ENCODE results near the gene LAMB1. TPM values are rescaled to one million over a fixed set of nuclear protein-coding genes. Genes with fewer than 3 reads are reported as not detected.
A peak's percentile ranks its signal among the peaks of the same experiment; 100 is the strongest.

The LAMB1 gene
- total and polyA plus RNA-seq, 2 of the 13 experiments (the other 11 are each of a cell fraction or from before 2014, with no cell fraction given) = 109 to 124 TPM

GRCh38 chr7:108014747-108015682 lies 12.1 kb upstream of the LAMB1 start (continued):
- TF ChIP-seq, protein P1, sequence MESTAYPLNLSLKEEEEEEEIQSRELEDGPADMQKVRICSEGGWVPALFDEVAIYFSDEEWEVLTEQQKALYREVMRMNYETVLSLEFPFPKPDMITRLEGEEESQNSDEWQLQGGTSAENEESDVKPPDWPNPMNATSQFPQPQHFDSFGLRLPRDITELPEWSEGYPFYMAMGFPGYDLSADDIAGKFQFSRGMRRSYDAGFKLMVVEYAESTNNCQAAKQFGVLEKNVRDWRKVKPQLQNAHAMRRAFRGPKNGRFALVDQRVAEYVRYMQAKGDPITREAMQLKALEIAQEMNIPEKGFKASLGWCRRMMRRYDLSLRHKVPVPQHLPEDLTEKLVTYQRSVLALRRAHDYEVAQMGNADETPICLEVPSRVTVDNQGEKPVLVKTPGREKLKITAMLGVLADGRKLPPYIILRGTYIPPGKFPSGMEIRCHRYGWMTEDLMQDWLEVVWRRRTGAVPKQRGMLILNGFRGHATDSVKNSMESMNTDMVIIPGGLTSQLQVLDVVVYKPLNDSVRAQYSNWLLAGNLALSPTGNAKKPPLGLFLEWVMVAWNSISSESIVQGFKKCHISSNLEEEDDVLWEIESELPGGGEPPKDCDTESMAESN (CRISPR knock-in tag; conservative IDR thresholded peaks at IDR 0.05) = no peak
- no peak for TF ChIP-seq IKZF4 (CRISPR knock-in tag; IDR thresholded peaks at IDR 0.05; ENCODE audit: borderline replicate concordance, low read depth, not compliant biosample characterization)
- no peak for TF ChIP-seq RXRA (CRISPR knock-in tag; IDR thresholded peaks at IDR 0.05)
- no peak for TF ChIP-seq ZFYVE20 (CRISPR knock-in tag; IDR thresholded peaks at IDR 0.05; ENCODE audit: borderline replicate concordance, low read depth)
- no peak for TF ChIP-seq MTA1 (CRISPR knock-in tag; IDR thresholded peaks at IDR 0.05; ENCODE audit: borderline replicate concordance)
- TF ChIP-seq ZSCAN20 (CRISPR knock-in tag; IDR thresholded peaks at IDR 0.05; ENCODE audit: borderline replicate concordance) = no peak
- no peak for TF ChIP-seq RNF219 (CRISPR knock-in tag; IDR thresholded peaks at IDR 0.05)
- no peak for TF ChIP-seq MAF1 (CRISPR knock-in tag; IDR thresholded peaks at IDR 0.05; ENCODE audit: borderline replicate concordance)
- TF ChIP-seq PHF21A (CRISPR knock-in tag; IDR thresholded peaks at IDR 0.05) = peak; percentile 41; the same call in 1 of the 2 replicates
- TF ChIP-seq ZBTB2 (CRISPR knock-in tag; IDR thresholded peaks at IDR 0.05; ENCODE audit: low read depth) = no peak
- TF ChIP-seq ZNF841 (CRISPR knock-in tag; IDR thresholded peaks at IDR 0.05; ENCODE audit: borderline replicate concordance) = no peak
- no peak for TF ChIP-seq ZNF234 (CRISPR knock-in tag; conservative IDR thresholded peaks at IDR 0.05)
- peak; percentile 79 for TF ChIP-seq CREM (IDR thresholded peaks at IDR 0.05)
- TF ChIP-seq CREM (CRISPR knock-in tag; IDR thresholded peaks at IDR 0.05) = no peak
- no peak for TF ChIP-seq ZFY (CRISPR knock-in tag; IDR thresholded peaks at IDR 0.05)
- no peak for TF ChIP-seq U2AF2 (IDR thresholded peaks at IDR 0.05; ENCODE audit: low read depth, low read length)
- TF ChIP-seq ZFP36L1 (CRISPR knock-in tag; IDR thresholded peaks at IDR 0.05) = no peak

Measured in HepG2 (cell line).